SK-N-SH (cell line): ENCODE data around the gene FGF18. TPM values are rescaled to one million over a fixed set of nuclear protein-coding genes. Genes with fewer than 3 reads are reported as not detected.

ENCODE experiments used
- CTCF ChIA-PET: fragments of 300-600, 350-600 bp; formaldehyde crosslinking; extraction: SDS; loops from one replicate; lab custom pipeline; 2021; lab: Yijun Ruan, JAX
- POLR2A ChIA-PET: fragments of 350-600 bp; sonication (Branson Sonifier 250); formaldehyde crosslinking; extraction: SDS; loops from one replicate; lab custom pipeline; 2020; ENCODE audit warnings: antibody characterized with exemption, inconsistent platforms; lab: Yijun Ruan, JAX
- DNase-seq: peaks from one replicate; pipeline ENCODE4 v3.0.0; 2012
- H2AFZ ChIP-seq: fragments of 200-600 bp; sonication (generic); 2 replicates; pipeline ENCODE4 v1.8.1; 2016; ENCODE audit warnings: antibody characterized with exemption, mild to moderate bottlenecking, low read depth
- H3F3A ChIP-seq: fragments of 200-600 bp; sonication (generic); replicated peaks from 2 replicates; pipeline ENCODE3; 2016; ENCODE audit warnings: antibody characterized with exemption, mild to moderate bottlenecking; ENCODE audit not compliant: insufficient read depth
- H3K27ac ChIP-seq, 2 experiments: fragments of 200-500 bp in 1 of 2; fragments of 200-600 bp in 1 of 2; sonication (Bioruptor generic) in 1 of 2; sonication (generic), shearing (Covaris generic) in 1 of 2; 2 replicates each; pipeline versions ENCODE4 v1.5.1 to v1.6.1; 2014 to 2016; ENCODE audit warnings: low read depth in 2 of 2, inconsistent platforms in 1 of 2, low read length in 1 of 2, mild to moderate bottlenecking in 1 of 2, mixed read lengths in 1 of 2
- H3K27me3 ChIP-seq: fragments of 200-600 bp; sonication (generic), shearing (Covaris generic); 2 replicates; pipeline ENCODE4 v1.6.1; 2016; ENCODE audit warnings: mixed run types; ENCODE audit not compliant: insufficient read depth
- H3K36me3 ChIP-seq, 2 experiments: fragments of 200-500 bp in 1 of 2; fragments of 200-600 bp in 1 of 2; sonication (Bioruptor generic) in 1 of 2; sonication (generic) in 1 of 2; replicated peaks in 1 of 2; 2 replicates each; pipeline versions ENCODE3 to v1.5.1; 2014 to 2016; ENCODE audit warnings: low read length in 1 of 2, mild to moderate bottlenecking in 1 of 2; ENCODE audit not compliant: insufficient read depth in 2 of 2, control insufficient read depth in 1 of 2
- H3K4me1 ChIP-seq, 2 experiments: fragments of 200-500 bp in 1 of 2; fragments of 200-600 bp in 1 of 2; sonication (Bioruptor generic) in 1 of 2; sonication (generic), shearing (Covaris generic) in 1 of 2; 2 replicates each; pipeline versions ENCODE4 v1.5.1 to v1.6.1; 2014 to 2016; ENCODE audit warnings: low read depth in 1 of 2, low read length in 1 of 2, mixed run types in 1 of 2; ENCODE audit not compliant: insufficient read depth in 2 of 2, control insufficient read depth in 1 of 2
- H3K4me2 ChIP-seq: fragments of 200-600 bp; sonication (generic), shearing (Covaris generic); 2 replicates; pipeline ENCODE4 v1.6.1; 2017; ENCODE audit warnings: mixed run types
- H3K4me3 ChIP-seq, 2 experiments: fragments of 200-500 bp in 1 of 2; fragments of 200-600 bp in 1 of 2; sonication (Bioruptor generic) in 1 of 2; sonication (generic), shearing (Covaris generic) in 1 of 2; 2 replicates each; pipeline versions ENCODE4 v1.5.1 to v1.8.1; 2014 to 2016; ENCODE audit warnings: low read depth in 2 of 2, inconsistent platforms in 1 of 2, low read length in 1 of 2, mild to moderate bottlenecking in 1 of 2, mixed read lengths in 1 of 2, moderate library complexity in 1 of 2
- H3K79me2 ChIP-seq: fragments of 200-600 bp; sonication (generic); 2 replicates; pipeline ENCODE4 v1.8.1; 2017; ENCODE audit warnings: mild to moderate bottlenecking; ENCODE audit not compliant: insufficient read depth
- H3K9ac ChIP-seq: fragments of 200-600 bp; sonication (generic); 2 replicates; pipeline ENCODE4 v1.6.1; 2017; ENCODE audit warnings: mixed run types
- H3K9me2 ChIP-seq: fragments of 200-600 bp; sonication (generic); 2 replicates; pipeline ENCODE4 v1.6.1; 2017; ENCODE audit warnings: mixed run types
- H3K9me3 ChIP-seq: fragments of 200-600 bp; sonication (generic); 2 replicates; pipeline ENCODE4 v1.6.1; 2017; ENCODE audit warnings: mixed run types, mild to moderate bottlenecking, moderate library complexity
- H4K20me1 ChIP-seq: fragments of 200-600 bp; sonication (generic); 2 replicates; pipeline ENCODE4 v1.6.1; 2017; ENCODE audit warnings: mild to moderate bottlenecking, mixed run types; ENCODE audit not compliant: insufficient read depth
- CTCF ChIP-seq: fragments of 200-600 bp; sonication (generic); IDR thresholded peaks from 2 replicates; pipeline ENCODE4 v1.6.1; 2017; ENCODE audit warnings: antibody characterized with exemption, mild to moderate bottlenecking, moderate library complexity
- EP300 ChIP-seq, 2 experiments: IDR thresholded peaks; 2 replicates each; pipeline versions ENCODE4 v1.4.0 to v1.6.1; 2012; ENCODE audit warnings: borderline replicate concordance in 1 of 2, low read depth in 1 of 2, low read length in 1 of 2
- EZH2phosphoT487 ChIP-seq: fragments of 200-600 bp; sonication (generic); IDR thresholded peaks from 2 replicates; pipeline ENCODE4 v1.6.1; 2017; ENCODE audit warnings: low read depth, mixed run types, mild to moderate bottlenecking, antibody characterized with exemption, moderate library complexity, borderline replicate concordance
- GATA2 ChIP-seq: sonication (generic); formaldehyde crosslinking; IDR thresholded peaks from 2 replicates; pipeline ENCODE4 v1.5.0; 2020; ENCODE audit warnings: mild to moderate bottlenecking, missing genetic modification reagents
- JUND ChIP-seq: IDR thresholded peaks from 2 replicates; pipeline ENCODE4 v1.4.0; 2012
- PBX3 ChIP-seq: IDR thresholded peaks from 2 replicates; pipeline ENCODE4; 2012
- POLR2AphosphoS5 ChIP-seq: IDR thresholded peaks from 2 replicates; pipeline ENCODE4 v1.6.1; 2012; ENCODE audit warnings: low read depth, low read length
- RCOR1 ChIP-seq: fragments of 150-350 bp; IDR thresholded peaks from 2 replicates; pipeline ENCODE4 v1.6.1; 2017; ENCODE audit warnings: antibody characterized with exemption, low read length
- REST ChIP-seq: IDR thresholded peaks from 2 replicates; pipeline ENCODE4 v1.6.1; 2012; ENCODE audit warnings: mild to moderate bottlenecking, low read depth, low read length, moderate library complexity
- SMC3 ChIP-seq: IDR thresholded peaks from 2 replicates; pipeline ENCODE4 v1.6.1; 2012; ENCODE audit warnings: low read depth, low read length, improper control_type of control experiment
- TEAD4 ChIP-seq: IDR thresholded peaks from 2 replicates; pipeline ENCODE4 v1.4.0; 2012; ENCODE audit warnings: mild to moderate bottlenecking, borderline replicate concordance; ENCODE audit not compliant: insufficient read depth
- USF1 ChIP-seq: IDR thresholded peaks from 2 replicates; pipeline ENCODE4 v1.4.0; 2012; ENCODE audit warnings: low read depth, borderline replicate concordance
- WGBS: methylation state at CpG from one replicate; pipeline ENCODE4 v1.1.6; 2017; ENCODE audit warnings: low lambda C conversion rate; 5-methylcytosine and 5-hydroxymethylcytosine counted together
- polyA plus RNA-seq, 3 experiments: library from polyadenylated mRNA; depleted of rRNA; stranded (reverse); fragments of >200 nt; gene quantifications; 2 replicates each; pipeline ENCODE4 v1.2.3, GENCODE V29; 2012

FGF18 gene
- polyA plus RNA-seq, 1 of the 3 experiments (the other 2 are of a cell fraction), result 0.89 TPM

- no peak overlapping the region for H3K27ac ChIP-seq
- no peak overlapping the region for H3K4me2 ChIP-seq
- H3K4me3 ChIP-seq, result no peak overlapping the region
- no peaks in the 10 kb centered on the region for H3K9me3 ChIP-seq
- no peak overlapping the region for H3K9ac ChIP-seq
- no peaks in the 10 kb centered on the region for H3K79me2 ChIP-seq
- H2AFZ ChIP-seq, result no peak overlapping the region
- H3K9me2 ChIP-seq, result no peaks in the 10 kb centered on the region
- H3K36me3 ChIP-seq, result no peaks in the 10 kb centered on the region
- POLR2A ChIA-PET, result no interaction called here
- CTCF ChIA-PET, result interaction anchor here (2.2 kb wide), 1 partner anchor 16 kb away, joined by 5 read pairs; no protein-coding TSS in a partner anchor
- DNase-seq, result no peak
- TF ChIP-seq GATA2 (peak; percentile 51; the same call in 1 of the 2 replicates), JUND (no peak)
- 21% methylated on average over 3 of the region's 3 CpGs for WGBS
- peaks cover 0 to 4% of the 10 kb centered on the region in 2 experiments; a peak in 1 of 4 replicates for H3K4me1 ChIP-seq
- no peaks in the 10 kb centered on the region for H4K20me1 ChIP-seq
- no peaks in the 10 kb centered on the region for H3K27me3 ChIP-seq
- H3F3A ChIP-seq, result no peaks in the 10 kb centered on the region
Observed at GRCh38 chr5:171477666-171478065, 58.2 kb downstream of the FGF18 start.

GRCh38 chr5:171478946-171479775 is 59.7 kb downstream of the FGF18 start:
- DNase-seq, result no peak
- ChIA-PET POLR2A (no interaction called here), CTCF (interaction anchor here (0.8 to 2.2 kb wide), 2 partner anchors 14 to 367 kb away, joined by 3 to 5 read pairs; no protein-coding TSS in a partner anchor)
- H3F3A ChIP-seq, result no peaks in the 10 kb centered on the region
- no peak overlapping the region for H3K4me3 ChIP-seq
- no peak overlapping the region for H3K27ac ChIP-seq
- no peaks in the 10 kb centered on the region for H3K79me2 ChIP-seq
- TF ChIP-seq POLR2AphosphoS5 (no peak), REST (no peak), JUND (no peak), SMC3 (no peak), CTCF (no peak), PBX3 (no peak), USF1 (no peak), TEAD4 (no peak), EZH2phosphoT487 (no peak), EP300 (IDR thresholded peaks at IDR 0.05; ENCODE audit: borderline replicate concordance in 1 of 2, low read depth in 1 of 2, low read length in 1 of 2) (no peak), RCOR1 (no peak)
- peaks cover 0 to 4% of the 10 kb centered on the region in 2 experiments; a peak in 1 of 4 replicates for H3K4me1 ChIP-seq
- no peak overlapping the region for H3K4me2 ChIP-seq
- H3K9me2 ChIP-seq, result no peaks in the 10 kb centered on the region
- no peaks in the 10 kb centered on the region for H3K9me3 ChIP-seq
- no peak overlapping the region for H3K9ac ChIP-seq
- H3K27me3 ChIP-seq, result no peaks in the 10 kb centered on the region
- H3K36me3 ChIP-seq, result no peaks in the 10 kb centered on the region
- H4K20me1 ChIP-seq, result no peaks in the 10 kb centered on the region
- 59% methylated on average over 3 of the region's 4 CpGs for WGBS
- no peak overlapping the region for H2AFZ ChIP-seq
